ENCODE measurements around the gene CRYGS. TPM values are rescaled to one million over a fixed set of nuclear protein-coding genes. Genes with fewer than 3 reads are reported as not detected.
A peak's percentile ranks its signal among the peaks of the same experiment; 100 is the strongest.

Gene CRYGS
- total and polyA plus RNA-seq, 9 of the 15 experiments (the other 6 are each of a cell fraction or from before 2014, with no cell fraction given) = 1.5 to 3.8 (median 2.0) TPM

DNA sequence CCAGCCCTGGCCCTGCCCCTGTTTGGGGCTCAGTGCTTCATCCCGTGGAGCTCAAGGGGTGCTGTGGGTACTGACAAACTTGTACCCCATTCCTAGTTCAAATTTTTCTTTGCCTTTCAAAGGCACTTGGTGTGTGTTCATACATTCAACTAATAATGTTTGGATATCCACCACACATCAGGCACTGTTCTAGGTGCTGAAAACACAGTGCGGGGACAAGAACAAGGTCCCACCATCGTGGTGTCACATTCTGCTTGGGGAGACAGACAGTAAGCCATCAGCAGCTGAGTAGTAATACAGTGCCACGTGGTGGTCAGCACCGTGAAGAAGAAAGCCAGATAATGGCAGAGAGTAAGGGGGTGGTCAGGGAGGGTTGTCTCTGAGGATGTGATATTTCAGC lies 32.5 kb downstream of the CRYGS start:
- FAIRE-seq (peak; percentile 46), DNase-seq (ENCODE audit: extremely low read depth in 1 of 4, low spot score in 3 of 4) (no peak), ATAC-seq (no peak)
- intact Hi-C loops (cut with micrococcal nuclease) = no loop called here
- in situ Hi-C loops (cut with MboI) = no loop called here
- Histone ChIP-seq H3K9ac (ENCODE audit: insufficient read depth in 1 of 2, low read depth in 2 of 2, low read length in 2 of 2) (no peak overlapping the region), H3K79me2 (ENCODE audit: control insufficient read depth, insufficient read depth, low read length) (no peaks in the 10 kb centered on the region), H3K36me3 (ENCODE audit: control insufficient read depth, insufficient read depth, low read length) (no peaks in the 10 kb centered on the region), H3K27me3 (ENCODE audit: control insufficient read depth in 2 of 2, insufficient read depth in 2 of 2, low read length in 2 of 2) (peaks cover 11 to 58% of the 10 kb centered on the region in 2 experiments), H3K27ac (ENCODE audit: extremely low read depth, low read depth, low read length) (no peak overlapping the region), H3K4me3 (no peak overlapping the region), H4K20me1 (replicated peaks; ENCODE audit: control insufficient read depth, insufficient read depth, low read length) (peaks cover 7% of the 10 kb centered on the region; the same call in 1 of the 2 replicates), H3K4me1 (replicated peaks in 1 of 2; ENCODE audit: control insufficient read depth in 2 of 2, insufficient read depth in 2 of 2, low read length in 2 of 2) (no peaks in the 10 kb centered on the region), H3K9me3 (replicated peaks; ENCODE audit: control insufficient read depth, insufficient read depth, low read depth, low read length) (no peaks in the 10 kb centered on the region), H3K9me1 (ENCODE audit: control insufficient read depth, insufficient read depth, low read length) (no peaks in the 10 kb centered on the region), H2AFZ (ENCODE audit: low read depth, low read length) (no peak overlapping the region), H3K4me2 (ENCODE audit: insufficient read depth, low read length) (no peak overlapping the region)
- no peak for TF ChIP-seq PCBP1 (IDR thresholded peaks at IDR 0.05; ENCODE audit: low read depth, low read length, poor library complexity, severe bottlenecking)
- no peak for TF ChIP-seq FOXK2 (conservative IDR thresholded peaks at IDR 0.05 in 1 of 2, IDR thresholded peaks at IDR 0.05 in 1 of 2; ENCODE audit: low read depth in 2 of 2)
- no peak for TF ChIP-seq PML (IDR thresholded peaks at IDR 0.05; ENCODE audit: low read length)
- no peak for TF ChIP-seq ZBTB7A (IDR thresholded peaks at IDR 0.05; ENCODE audit: borderline replicate concordance, control insufficient read depth, low read depth, low read length)
- TF ChIP-seq HNRNPH1 (optimal IDR thresholded peaks at IDR 0.05; ENCODE audit: low read depth, low read length) = no peak
- TF ChIP-seq, protein P1, sequence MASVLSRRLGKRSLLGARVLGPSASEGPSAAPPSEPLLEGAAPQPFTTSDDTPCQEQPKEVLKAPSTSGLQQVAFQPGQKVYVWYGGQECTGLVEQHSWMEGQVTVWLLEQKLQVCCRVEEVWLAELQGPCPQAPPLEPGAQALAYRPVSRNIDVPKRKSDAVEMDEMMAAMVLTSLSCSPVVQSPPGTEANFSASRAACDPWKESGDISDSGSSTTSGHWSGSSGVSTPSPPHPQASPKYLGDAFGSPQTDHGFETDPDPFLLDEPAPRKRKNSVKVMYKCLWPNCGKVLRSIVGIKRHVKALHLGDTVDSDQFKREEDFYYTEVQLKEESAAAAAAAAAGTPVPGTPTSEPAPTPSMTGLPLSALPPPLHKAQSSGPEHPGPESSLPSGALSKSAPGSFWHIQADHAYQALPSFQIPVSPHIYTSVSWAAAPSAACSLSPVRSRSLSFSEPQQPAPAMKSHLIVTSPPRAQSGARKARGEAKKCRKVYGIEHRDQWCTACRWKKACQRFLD (CRISPR knock-in tag; IDR thresholded peaks at IDR 0.05) = no peak
- TF ChIP-seq ZFX (CRISPR knock-in tag; IDR thresholded peaks at IDR 0.05) = no peak
- TF ChIP-seq RAD21 (CRISPR knock-in tag; conservative IDR thresholded peaks at IDR 0.05 in 1 of 2, IDR thresholded peaks at IDR 0.05 in 1 of 2) = 0 out of 4 replicates have a peak, but pooled peaks of 1 of the 2 experiments have one; percentile 15
- TF ChIP-seq, protein P2, sequence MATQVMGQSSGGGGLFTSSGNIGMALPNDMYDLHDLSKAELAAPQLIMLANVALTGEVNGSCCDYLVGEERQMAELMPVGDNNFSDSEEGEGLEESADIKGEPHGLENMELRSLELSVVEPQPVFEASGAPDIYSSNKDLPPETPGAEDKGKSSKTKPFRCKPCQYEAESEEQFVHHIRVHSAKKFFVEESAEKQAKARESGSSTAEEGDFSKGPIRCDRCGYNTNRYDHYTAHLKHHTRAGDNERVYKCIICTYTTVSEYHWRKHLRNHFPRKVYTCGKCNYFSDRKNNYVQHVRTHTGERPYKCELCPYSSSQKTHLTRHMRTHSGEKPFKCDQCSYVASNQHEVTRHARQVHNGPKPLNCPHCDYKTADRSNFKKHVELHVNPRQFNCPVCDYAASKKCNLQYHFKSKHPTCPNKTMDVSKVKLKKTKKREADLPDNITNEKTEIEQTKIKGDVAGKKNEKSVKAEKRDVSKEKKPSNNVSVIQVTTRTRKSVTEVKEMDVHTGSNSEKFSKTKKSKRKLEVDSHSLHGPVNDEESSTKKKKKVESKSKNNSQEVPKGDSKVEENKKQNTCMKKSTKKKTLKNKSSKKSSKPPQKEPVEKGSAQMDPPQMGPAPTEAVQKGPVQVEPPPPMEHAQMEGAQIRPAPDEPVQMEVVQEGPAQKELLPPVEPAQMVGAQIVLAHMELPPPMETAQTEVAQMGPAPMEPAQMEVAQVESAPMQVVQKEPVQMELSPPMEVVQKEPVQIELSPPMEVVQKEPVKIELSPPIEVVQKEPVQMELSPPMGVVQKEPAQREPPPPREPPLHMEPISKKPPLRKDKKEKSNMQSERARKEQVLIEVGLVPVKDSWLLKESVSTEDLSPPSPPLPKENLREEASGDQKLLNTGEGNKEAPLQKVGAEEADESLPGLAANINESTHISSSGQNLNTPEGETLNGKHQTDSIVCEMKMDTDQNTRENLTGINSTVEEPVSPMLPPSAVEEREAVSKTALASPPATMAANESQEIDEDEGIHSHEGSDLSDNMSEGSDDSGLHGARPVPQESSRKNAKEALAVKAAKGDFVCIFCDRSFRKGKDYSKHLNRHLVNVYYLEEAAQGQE (IDR thresholded peaks at IDR 0.05; ENCODE audit: borderline replicate concordance) = peak; percentile 47
- TF ChIP-seq, protein P2 (CRISPR knock-in tag; IDR thresholded peaks at IDR 0.05; ENCODE audit: low read depth) = no peak
- TF ChIP-seq RBM14 (IDR thresholded peaks at IDR 0.05; ENCODE audit: borderline replicate concordance, insufficient read depth, low read depth, low read length) = no peak
- no peak for TF ChIP-seq ZFP30 (CRISPR knock-in tag; IDR thresholded peaks at IDR 0.05; ENCODE audit: borderline replicate concordance)
- no peak for TF ChIP-seq NUFIP1 (IDR thresholded peaks at IDR 0.05; ENCODE audit: partially characterized antibody)
- TF ChIP-seq WHSC1 (IDR thresholded peaks at IDR 0.05; ENCODE audit: low read length) = no peak
- ChIA-PET CTCF (ENCODE audit: low intra/inter-chr PET ratio) (no interaction called here), POLR2A (no interaction called here)
- BruUV-seq (replicated peaks) = no TSS peak
- WGBS (ENCODE audit: insufficient coverage, low coverage, missing lambda C conversion rate) = 0% methylated on average over 5 of the region's 5 CpGs
